Measurements from ENCODE around the gene PRB2.
"Not testable (repeated sequence)": the region's sequence is repeated elsewhere in the genome, so short reads cannot be mapped to it uniquely, and the experiment has no call there.

PRB2 gene

DNA sequence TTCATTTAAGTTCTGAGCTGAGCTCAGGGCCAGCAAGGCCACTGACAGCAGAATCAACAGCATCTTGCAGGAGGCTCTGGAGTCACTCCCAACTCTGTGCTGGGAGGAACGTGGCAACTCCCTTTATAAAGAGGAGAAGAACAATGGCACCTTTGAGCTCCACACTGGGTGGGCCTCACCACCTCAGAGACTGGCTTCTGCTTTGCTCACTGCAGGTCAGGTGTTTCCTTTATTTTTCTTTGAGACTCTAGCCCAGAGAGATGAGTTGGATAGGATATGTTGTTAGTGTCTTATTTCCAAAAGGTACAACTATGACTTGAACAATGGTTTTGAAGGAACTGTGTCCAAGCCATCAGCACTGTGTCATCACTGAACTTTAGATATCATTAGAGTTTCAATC lies at the start of gene PRB2:
Gene PRB2 (minus strand): TSS at position 101 of the 400 bp plus-strand sequence. CDS start 38 bp downstream, at position 63.
- DNase-seq = not testable (repeated sequence)

DNA sequence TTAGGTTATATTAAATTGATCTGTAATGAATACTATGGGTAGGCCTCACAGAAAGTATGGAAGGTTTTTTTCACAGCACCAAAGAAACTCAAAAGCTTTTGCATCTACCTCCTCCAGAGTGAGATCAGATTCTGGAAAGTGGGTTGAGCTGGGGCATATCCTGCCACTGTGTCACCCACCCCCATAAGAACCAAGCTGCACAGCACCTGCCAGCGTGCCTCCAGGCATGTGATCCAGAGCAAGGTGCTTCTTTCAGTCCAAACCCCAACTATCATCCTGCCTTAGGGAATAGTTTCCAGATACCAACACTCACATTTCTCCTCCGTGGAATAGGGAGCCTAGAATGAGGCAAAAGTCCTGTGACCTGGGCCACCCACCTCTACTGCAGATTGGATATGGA lies 42.6 kb upstream of the PRB2 start:
- no peak for DNase-seq

DNA sequence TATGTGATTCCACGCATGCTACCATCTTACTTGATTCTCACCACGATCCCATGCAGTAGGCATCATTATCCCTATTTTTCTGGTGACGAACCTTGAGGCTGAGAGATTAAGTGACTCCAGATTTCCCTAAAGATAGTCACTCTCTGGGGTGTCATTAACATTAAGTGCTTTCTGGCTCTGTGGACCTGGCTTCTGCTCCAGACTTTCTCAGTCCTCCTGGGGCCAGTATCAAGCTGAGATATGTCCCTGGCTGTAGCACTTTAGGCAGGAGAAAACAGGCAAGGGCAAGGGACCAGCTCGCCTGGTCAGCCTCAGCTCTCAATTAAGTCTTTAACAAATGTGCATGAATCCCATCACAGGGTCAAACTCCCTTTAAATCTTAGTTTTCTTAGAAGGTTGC lies 38.3 kb upstream of the PRB2 start:
- no peak for DNase-seq

DNA sequence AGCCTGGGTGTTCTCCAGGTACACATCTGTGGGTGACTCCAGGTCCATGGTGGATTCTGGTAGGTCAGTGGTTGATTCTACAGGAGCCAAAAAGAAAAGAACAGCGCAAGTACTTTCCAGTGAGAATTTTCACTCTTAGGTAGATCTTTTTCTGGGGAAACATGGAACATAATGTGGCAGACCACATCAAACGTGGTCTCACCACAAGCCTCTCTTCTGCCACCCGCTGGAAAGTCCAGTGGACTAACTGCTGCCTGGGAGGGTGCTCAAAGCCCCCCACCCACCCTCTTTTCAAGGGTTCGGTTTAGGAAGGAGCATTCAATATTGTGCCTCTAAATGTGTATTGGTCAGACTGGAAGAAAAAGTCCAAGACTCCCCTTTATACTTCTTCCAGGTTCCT lies 36.1 kb upstream of the PRB2 start:
- no peak for DNase-seq

DNA sequence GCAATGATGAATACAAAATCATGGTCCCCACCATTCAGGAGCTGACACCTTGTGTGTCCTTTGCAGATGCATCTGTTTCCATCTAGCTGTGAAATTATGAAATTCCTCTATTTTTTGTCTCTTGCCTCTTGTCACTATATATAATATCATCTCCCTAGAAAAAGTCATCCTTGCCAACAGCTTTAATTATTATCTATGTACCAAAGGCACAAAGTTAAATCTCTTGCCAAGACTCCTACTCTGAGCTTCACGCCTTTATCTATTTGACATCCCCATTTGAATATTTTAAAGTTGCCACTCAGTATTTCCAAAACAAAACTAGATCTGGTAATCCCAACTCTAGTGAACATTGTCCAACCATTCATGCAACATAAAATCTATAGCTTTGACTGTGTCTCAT lies 32.0 kb upstream of the PRB2 start:
- no peak for DNase-seq

DNA sequence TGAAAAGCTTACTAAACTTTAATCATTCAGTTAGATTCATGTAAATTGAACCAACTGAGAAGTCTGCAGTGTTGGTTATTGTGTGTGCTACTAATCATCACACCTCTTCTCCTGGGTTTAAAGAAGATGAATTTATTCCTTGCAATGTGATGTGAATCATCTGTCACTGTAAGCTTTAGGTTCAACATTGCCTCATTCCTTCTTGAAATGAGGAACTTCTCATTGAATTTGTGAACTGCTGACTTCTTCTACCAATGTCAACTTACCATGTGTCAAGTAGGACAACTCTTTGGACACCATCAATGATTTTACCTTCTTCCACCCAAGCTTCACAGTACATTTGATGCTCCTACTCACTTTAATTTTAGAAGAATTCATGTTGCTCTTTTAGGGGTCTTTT lies 17.4 kb upstream of the PRB2 start:
- no peak for DNase-seq

DNA sequence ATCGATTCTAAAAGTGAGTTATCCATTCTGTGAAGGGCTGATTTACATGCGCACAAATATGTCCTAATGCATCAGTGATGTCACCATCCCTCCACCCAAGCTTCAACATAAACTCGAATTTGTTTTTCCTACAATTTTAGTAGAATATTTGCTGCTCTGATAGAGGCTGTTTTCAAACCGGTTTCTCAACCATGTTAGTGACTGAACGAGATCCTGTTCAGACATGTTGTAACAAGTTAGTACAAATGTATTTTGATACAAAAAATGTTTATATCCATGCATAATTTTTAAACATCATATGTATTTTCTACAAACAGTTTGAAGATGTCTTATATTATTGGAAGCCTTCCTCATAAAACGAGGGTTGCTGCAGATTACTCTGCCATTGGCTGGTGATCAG lies 12.7 kb upstream of the PRB2 start:
- DNase-seq = no peak

DNA sequence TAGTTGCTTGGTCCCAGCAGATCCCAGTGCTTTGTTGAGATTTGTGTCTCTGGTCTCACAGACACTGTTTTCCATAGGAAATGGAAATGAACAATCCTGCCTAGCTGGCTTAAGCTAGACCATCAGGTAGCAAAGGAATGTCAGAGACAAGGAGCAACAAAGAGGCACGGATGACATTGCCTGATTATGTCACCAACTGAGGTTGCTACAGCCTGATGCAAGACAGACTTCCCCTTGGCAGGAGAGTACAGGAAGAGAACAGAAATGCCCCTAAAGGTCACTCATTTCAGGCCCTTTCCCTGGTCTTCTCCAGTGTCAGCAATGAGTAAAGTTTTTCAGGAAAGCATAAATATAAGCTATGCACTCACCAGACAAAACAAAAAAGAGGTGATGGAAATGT lies 2.0 kb upstream of the PRB2 start:
- DNase-seq = no peak

DNA sequence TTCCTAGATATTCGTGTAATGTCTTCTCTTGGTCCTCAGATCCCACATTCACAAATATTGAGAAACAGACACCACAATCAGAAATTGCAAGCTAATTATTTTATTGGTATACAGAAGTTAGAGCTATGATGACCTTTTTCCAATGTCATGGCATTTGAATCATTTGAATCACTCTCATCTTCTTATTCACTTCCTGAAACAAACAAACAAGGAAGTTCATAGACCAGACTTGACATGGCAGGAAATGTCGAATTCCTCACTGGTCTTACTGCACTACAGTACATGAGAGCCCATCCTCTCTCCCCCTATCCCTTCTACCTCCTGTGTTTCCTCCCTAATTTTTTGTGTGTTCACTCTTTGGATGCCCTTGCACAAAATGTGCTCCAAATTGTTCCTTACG lies 3.9 kb downstream of the PRB2 start:
- not testable (repeated sequence) for DNase-seq

DNA sequence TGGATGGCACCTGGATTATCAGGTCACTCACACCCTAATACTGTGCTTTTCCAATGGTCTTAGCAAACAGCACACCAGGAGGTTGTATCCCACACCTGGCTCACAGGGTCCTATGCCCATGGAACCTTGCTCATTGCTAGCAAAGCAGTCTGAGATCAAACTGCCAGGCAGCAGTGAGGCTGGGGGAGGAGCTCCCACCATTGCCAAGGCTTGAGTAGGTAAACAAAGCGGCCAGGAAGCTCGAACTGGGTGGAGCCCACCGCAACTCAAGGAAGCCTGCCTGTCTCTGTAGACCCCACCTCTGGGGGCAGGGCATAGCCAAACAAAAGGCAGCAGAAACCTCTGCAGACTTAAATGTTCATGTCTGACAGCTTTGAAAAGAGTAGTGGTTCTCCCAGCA lies 17.9 kb downstream of the PRB2 start:
- not testable (repeated sequence) for DNase-seq

DNA sequence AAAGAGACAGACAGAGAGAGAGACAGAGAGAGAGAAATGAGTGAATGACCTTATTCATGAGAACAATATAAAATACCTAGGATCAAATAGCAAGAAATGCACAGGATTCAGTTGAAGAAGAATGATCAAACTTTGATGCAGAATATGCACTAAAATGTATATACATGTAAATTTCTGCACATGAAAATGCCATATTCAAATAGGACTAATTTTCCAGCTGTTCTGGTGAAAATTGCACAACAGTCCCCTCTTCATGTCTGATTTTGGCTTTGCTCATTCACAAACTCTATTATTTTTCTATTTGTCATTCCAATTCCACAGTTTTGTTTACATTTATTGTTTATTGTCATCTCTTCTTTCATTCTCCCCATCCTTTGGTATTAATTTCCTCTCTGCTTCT lies 34.2 kb downstream of the PRB2 start:
- DNase-seq = no peak

DNA sequence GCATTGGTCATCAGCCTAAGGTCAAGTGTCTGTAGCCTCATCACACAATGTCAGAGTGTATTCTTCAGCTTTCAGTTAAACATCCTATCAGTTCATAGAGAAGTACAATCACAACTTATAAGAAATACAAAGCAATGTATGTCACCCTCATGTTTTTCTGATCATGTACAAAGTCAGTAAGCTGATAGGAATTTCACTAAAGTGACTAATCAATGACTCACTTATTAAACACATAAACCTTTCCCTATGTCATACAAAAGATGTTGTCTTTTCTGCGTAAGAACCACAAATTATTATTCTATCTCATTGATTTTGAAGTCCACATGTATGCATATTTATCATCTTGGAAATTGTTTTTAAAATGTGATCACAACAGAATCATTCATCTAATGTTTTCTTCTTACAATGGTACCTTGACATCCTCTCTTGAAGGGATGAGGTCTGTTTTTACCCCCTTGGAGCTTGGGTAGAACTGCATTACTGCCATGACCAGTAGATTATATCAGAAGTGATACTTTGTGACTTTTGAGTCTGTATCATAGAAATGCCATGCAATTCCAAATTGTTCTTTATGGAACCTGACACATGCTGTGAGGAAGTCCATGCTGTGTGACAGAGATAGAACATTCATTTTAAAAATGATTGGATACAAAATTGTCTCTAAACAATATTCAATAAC lies 35.0 kb downstream of the PRB2 start:
- not testable (repeated sequence) for DNase-seq

DNA sequence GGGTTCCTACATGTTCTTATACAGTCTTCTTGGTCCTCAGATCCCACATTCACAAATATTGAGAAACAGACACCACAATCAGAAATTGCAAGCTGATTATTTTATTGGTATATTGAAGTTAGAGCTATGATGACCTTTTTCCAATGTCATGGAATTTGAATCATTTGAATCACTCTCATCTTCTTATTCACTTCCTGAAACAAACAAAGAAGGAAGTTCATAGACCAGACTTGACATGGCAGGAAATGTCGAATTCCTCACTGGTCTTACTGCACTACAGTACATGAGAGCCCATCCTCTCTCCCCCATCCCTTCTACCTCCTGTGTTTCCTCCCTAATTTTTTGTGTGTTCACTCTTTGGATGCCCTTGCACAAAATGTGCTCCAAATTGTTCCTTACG lies 43.6 kb downstream of the PRB2 start:
- not testable (repeated sequence) for DNase-seq

DNA sequence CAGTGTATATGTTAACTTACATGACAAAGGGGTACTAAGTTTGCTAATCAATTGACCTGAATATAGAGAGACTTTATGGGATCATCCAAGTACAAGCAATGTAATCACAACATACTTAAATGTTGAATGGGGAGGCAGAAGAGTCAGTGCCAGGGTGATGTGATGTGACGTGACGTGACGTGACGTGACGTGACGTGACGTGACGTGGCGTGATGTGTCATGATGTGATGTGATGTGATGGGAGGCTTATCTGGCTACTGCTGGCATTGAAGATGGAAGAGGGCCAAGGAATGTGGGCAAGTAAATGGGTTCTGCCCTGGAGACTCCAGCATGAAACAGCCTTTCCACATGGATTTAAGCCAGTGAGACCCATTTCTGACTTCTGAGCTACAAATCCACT lies 46.9 kb downstream of the PRB2 start:
- DNase-seq = no peak

DNA sequence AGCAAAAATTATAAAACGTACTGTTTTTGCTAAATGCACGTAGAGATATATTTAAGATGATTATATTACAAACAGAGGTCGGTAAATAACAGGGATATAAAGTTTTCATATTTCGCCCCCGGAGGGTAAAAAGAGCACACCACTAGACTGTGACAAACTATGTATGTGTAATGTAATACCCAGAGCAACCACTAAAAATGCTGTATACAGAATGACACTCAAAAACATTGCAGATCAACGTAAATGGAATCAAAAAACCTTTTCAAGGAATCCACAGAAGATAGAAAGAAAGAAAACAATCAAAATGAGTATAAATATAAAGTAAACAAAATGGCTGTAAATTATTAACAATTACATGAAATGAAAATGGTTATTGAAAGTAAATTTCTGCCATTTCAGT lies 47.6 kb downstream of the PRB2 start:
- DNase-seq = no peak

DNA sequence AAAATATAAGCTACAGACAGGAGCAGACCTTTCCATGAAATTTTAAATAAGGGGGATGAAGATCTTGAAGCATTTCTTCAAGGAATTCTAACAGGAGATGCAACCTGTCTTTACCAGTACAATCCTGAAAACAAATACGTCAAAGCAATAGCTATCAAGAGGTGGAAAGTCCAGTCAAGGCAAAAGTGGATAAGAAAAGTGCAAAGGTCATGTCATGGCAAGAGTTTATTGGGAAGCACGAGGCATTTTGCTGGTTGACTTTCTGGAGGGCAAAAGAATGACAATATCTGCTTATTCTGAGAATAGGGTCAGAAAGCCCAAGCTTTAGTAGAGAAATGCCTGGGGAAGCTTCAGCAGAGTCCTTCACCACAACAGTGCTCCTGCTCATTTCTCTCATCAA lies 50.9 kb downstream of the PRB2 start:
- DNase-seq = no peak

All from activated CD4-positive, CD25-positive, alpha-beta regulatory T cell treated with anti-CD3 and anti-CD28 coated beads, Interleukin-2, amount 50 U/mL, for 72 hours (primary cell).